Osteocyte (in vitro differentiated cells): Measurements from ENCODE around the gene POLR1F. TPM values are rescaled to one million over a fixed set of nuclear protein-coding genes. Genes with fewer than 3 reads are reported as not detected.

ENCODE experiments used
- DNase-seq: peaks from one replicate; pipeline ENCODE4 v3.0.0; 2021; ENCODE audit warnings: mixed read lengths; ENCODE audit not compliant: unreplicated experiment; ENCODE audit errors: extremely low spot score
- H3K27ac Mint-ChIP-seq: one replicate; pipeline ENCODE4 v1.8.0; 2021; ENCODE audit warnings: mild to moderate bottlenecking, mixed read lengths; ENCODE audit not compliant: unreplicated experiment
- H3K27me3 Mint-ChIP-seq: one replicate; pipeline ENCODE4 v1.8.0; 2021; ENCODE audit warnings: mixed read lengths; ENCODE audit not compliant: unreplicated experiment
- H3K36me3 Mint-ChIP-seq: one replicate; pipeline ENCODE4 v1.8.0; 2021; ENCODE audit warnings: mixed read lengths; ENCODE audit not compliant: unreplicated experiment
- H3K4me1 Mint-ChIP-seq: one replicate; pipeline ENCODE4 v1.8.0; 2021; ENCODE audit warnings: mixed read lengths; ENCODE audit not compliant: unreplicated experiment
- H3K4me3 Mint-ChIP-seq: one replicate; pipeline ENCODE4 v1.8.0; 2021; ENCODE audit warnings: mild to moderate bottlenecking, moderate library complexity, mixed read lengths; ENCODE audit not compliant: unreplicated experiment
- H3K9me3 Mint-ChIP-seq: one replicate; pipeline ENCODE4 v1.8.0; 2021; ENCODE audit warnings: mixed read lengths; ENCODE audit not compliant: unreplicated experiment
- total RNA-seq: library from RNA; stranded (reverse); gene quantifications from 2 replicates; pipeline ENCODE4 v1.2.1, GENCODE V29; 2021
- TF ChIP-seq, protein P1 (sequence below): fragments of 200-600 bp; sonication (generic); IDR thresholded peaks from 2 replicates; pipeline ENCODE4 v1.5.0; 2021; ENCODE audit warnings: antibody characterized with exemption, mild to moderate bottlenecking, moderate library complexity

The POLR1F gene
- total RNA-seq, 1 donor from 2014 or later: 14.2 TPM

DNA sequence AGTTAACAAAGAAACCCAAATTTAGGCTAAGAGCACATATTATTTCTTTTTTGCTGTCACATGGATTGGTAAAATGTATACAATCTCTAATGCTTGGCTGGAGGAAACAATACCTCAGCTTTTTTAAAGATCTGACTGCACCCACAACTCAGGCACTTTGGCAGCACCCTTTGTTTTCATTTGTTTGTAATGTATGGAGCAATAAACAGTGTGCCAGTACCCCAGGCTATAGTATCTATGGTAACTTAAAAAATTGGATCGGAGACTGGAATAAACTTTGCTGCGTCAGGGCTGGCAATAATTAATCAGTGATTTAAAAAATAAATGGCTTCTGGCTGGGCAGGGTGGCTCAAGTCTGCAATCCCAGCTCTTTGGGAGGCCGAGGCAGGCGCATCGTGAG, 27.2 kb downstream of the POLR1F start:
- Mint-ChIP-seq H3K27ac (no peak overlapping the region), H3K4me3 (no peak overlapping the region), H3K36me3 (no peaks in the 10 kb centered on the region), H3K4me1 (no peaks in the 10 kb centered on the region), H3K27me3 (peaks cover 15% of the 10 kb centered on the region), H3K9me3 (peaks cover 6% of the 10 kb centered on the region)
- TF ChIP-seq, protein P1, sequence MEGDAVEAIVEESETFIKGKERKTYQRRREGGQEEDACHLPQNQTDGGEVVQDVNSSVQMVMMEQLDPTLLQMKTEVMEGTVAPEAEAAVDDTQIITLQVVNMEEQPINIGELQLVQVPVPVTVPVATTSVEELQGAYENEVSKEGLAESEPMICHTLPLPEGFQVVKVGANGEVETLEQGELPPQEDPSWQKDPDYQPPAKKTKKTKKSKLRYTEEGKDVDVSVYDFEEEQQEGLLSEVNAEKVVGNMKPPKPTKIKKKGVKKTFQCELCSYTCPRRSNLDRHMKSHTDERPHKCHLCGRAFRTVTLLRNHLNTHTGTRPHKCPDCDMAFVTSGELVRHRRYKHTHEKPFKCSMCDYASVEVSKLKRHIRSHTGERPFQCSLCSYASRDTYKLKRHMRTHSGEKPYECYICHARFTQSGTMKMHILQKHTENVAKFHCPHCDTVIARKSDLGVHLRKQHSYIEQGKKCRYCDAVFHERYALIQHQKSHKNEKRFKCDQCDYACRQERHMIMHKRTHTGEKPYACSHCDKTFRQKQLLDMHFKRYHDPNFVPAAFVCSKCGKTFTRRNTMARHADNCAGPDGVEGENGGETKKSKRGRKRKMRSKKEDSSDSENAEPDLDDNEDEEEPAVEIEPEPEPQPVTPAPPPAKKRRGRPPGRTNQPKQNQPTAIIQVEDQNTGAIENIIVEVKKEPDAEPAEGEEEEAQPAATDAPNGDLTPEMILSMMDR: no peak
- no peak for DNase-seq

DNA sequence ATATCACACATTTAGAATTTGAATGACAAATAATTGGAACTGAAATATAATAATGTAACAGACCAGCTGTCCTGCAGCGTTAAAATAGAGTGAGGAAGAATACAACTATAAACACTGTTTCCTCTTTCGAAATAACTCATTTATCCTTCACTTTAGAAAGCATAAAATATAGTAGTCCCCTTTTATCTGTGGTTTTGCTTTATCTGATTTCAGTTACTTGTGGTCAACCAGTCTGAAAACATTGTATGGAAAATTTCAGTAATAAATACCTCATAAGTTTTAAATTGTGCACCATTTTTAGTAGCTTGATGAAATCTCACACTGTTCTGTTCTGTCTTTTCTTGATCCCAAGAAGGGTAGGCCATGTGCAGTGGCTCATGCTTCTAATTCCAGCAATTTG, 31.7 kb downstream of the POLR1F start:
- Mint-ChIP-seq H3K27ac (no peak overlapping the region), H3K36me3 (no peaks in the 10 kb centered on the region), H3K27me3 (peaks cover 15% of the 10 kb centered on the region), H3K4me1 (peaks cover 6% of the 10 kb centered on the region), H3K9me3 (no peaks in the 10 kb centered on the region), H3K4me3 (no peak overlapping the region)
- DNase-seq: no peak
- TF ChIP-seq, protein P1: no peak

DNA sequence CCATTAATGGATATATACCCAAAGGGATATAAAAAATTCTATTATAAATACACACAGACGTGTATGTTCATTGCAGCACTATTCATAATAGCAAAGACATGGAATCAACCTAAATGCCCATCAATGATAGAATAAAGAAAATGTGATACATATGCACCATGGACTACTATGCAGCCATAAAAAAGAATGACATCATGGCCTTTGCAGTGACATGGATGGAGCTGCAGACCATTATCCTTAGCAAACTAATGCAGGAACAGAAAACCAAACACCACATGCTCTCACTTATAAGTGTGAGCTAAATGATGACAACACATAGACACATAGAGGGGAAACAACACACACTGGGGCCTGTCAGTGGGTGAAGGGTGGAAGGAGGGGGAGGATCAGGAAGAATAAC, 33.0 kb downstream of the POLR1F start:
- TF ChIP-seq, protein P1: no peak
- H3K4me3 Mint-ChIP-seq: no peak overlapping the region

DNA sequence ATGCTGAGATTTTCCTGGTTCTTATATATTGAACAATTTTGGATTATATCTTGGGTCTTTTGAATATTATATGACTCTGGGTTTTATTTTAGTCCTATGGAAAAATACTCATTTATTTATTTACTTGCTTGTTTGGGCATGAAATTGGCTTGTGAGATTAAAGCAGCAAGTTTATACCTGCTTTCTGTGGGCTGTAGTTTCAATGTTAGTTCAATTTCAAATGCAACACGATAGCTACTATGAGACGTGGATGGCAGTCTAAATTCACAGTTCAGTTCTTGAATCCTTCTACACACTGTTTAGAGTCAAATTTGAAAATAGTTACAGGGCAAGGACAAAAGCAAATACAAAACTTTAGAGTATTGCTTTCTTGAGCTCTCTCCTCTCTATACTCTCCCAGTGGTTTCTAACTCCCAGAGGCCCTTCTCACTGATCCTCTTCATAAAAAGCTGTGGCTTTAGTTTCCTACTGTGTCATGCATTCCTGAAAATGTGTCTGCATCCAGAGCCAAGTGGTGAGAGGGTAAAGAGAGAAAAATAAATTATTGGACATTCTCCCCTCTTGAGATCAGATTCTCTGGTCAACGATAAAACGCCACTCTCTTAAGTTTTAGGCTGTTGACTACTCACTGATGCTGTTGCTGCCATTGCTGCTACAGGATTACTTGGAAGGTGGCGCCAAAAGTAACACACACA, 34.4 kb downstream of the POLR1F start:
- no peak for DNase-seq
- Mint-ChIP-seq H3K27ac (no peak overlapping the region), H3K4me1 (peaks cover 6% of the 10 kb centered on the region), H3K36me3 (no peaks in the 10 kb centered on the region), H3K27me3 (peaks cover 27% of the 10 kb centered on the region), H3K9me3 (no peaks in the 10 kb centered on the region), H3K4me3 (no peak overlapping the region)
- TF ChIP-seq, protein P1: no peak

More for the DNA sequence above, 33.0 kb downstream of the POLR1F start:
- H3K27ac Mint-ChIP-seq: no peak overlapping the region
- peaks cover 6% of the 10 kb centered on the region for H3K4me1 Mint-ChIP-seq
- DNase-seq: no peak
- H3K36me3 Mint-ChIP-seq: no peaks in the 10 kb centered on the region
- no peaks in the 10 kb centered on the region for H3K9me3 Mint-ChIP-seq
- H3K27me3 Mint-ChIP-seq: peaks cover 21% of the 10 kb centered on the region

GRCh38 chr7:19670806-19671205, 38.0 kb downstream of the POLR1F start:
- Mint-ChIP-seq H3K27ac (no peak overlapping the region), H3K36me3 (no peaks in the 10 kb centered on the region), H3K27me3 (peaks cover 45% of the 10 kb centered on the region), H3K9me3 (no peaks in the 10 kb centered on the region), H3K4me1 (peaks cover 6% of the 10 kb centered on the region), H3K4me3 (no peak overlapping the region)
- no peak for DNase-seq
- TF ChIP-seq, protein P1: no peak
